H9 (cell line): ENCODE results near the gene SH3RF3. TPM values are rescaled to one million over a fixed set of nuclear protein-coding genes. Genes with fewer than 3 reads are reported as not detected.

ENCODE experiments used
- DNase-seq: peaks from one replicate; pipeline ENCODE4 v3.0.0-alpha.2; 2017
- H2AFZ ChIP-seq: one replicate; pipeline ENCODE4 v1.6.1; 2013; ENCODE audit warnings: mild to moderate bottlenecking, low read length, control low read depth, moderate library complexity
- H2AK5ac ChIP-seq: 2 replicates; pipeline ENCODE4 v1.6.1; 2013; ENCODE audit warnings: low read length, control low read depth, mixed read lengths; ENCODE audit not compliant: insufficient read length
- H2BK120ac ChIP-seq: one replicate; pipeline ENCODE4 v1.6.1; 2013; ENCODE audit warnings: low read depth, mild to moderate bottlenecking, low read length, control low read depth, inconsistent platforms; ENCODE audit not compliant: poor library complexity, severe bottlenecking
- H2BK12ac ChIP-seq: 2 replicates; pipeline ENCODE4 v1.6.1; 2013; ENCODE audit warnings: low read length, control low read depth, mixed read lengths, low read depth; ENCODE audit not compliant: insufficient read length
- H2BK15ac ChIP-seq: 2 replicates; pipeline ENCODE4 v1.6.1; 2013; ENCODE audit warnings: low read depth, low read length, control low read depth
- H2BK20ac ChIP-seq: one replicate; pipeline ENCODE4 v1.6.1; 2013; ENCODE audit warnings: low read depth, mild to moderate bottlenecking, low read length, control low read depth, inconsistent platforms; ENCODE audit not compliant: poor library complexity, severe bottlenecking
- H2BK5ac ChIP-seq: 2 replicates; pipeline ENCODE4 v1.6.1; 2013; ENCODE audit warnings: low read length, control low read depth, mixed read lengths; ENCODE audit not compliant: insufficient read length
- H3K14ac ChIP-seq: 2 replicates; pipeline ENCODE4 v1.6.1; 2013; ENCODE audit warnings: low read length, control low read depth; ENCODE audit not compliant: insufficient read depth
- H3K18ac ChIP-seq: 2 replicates; pipeline ENCODE4 v1.6.1; 2013; ENCODE audit warnings: low read depth, mild to moderate bottlenecking, mixed read lengths, low read length, control low read depth; ENCODE audit not compliant: insufficient read length
- H3K23ac ChIP-seq: 2 replicates; pipeline ENCODE4 v1.6.1; 2013; ENCODE audit warnings: low read length, control low read depth, mixed read lengths, low read depth; ENCODE audit not compliant: insufficient read length
- H3K23me2 ChIP-seq: 2 replicates; pipeline ENCODE4 v1.6.1; 2013; ENCODE audit warnings: low read depth, mild to moderate bottlenecking, mixed read lengths, low read length, control low read depth; ENCODE audit not compliant: insufficient read length, poor library complexity, severe bottlenecking
- H3K27ac ChIP-seq: 2 replicates; pipeline ENCODE4 v1.5.1; 2013; ENCODE audit warnings: low read length, control low read depth, mixed read lengths, low read depth; ENCODE audit not compliant: insufficient read length
- H3K27me3 ChIP-seq: 2 replicates; pipeline ENCODE4 v1.6.1; 2013; ENCODE audit warnings: low read length, control low read depth, inconsistent platforms; ENCODE audit not compliant: insufficient read depth
- H3K4ac ChIP-seq: 2 replicates; pipeline ENCODE4 v1.6.1; 2013; ENCODE audit warnings: low read depth, mild to moderate bottlenecking, control low read depth, inconsistent platforms, low read length, moderate library complexity
- H3K4me1 ChIP-seq: 2 replicates; pipeline ENCODE4 v1.6.1; 2013; ENCODE audit warnings: low read length, control low read depth, inconsistent platforms; ENCODE audit not compliant: insufficient read depth
- H3K4me2 ChIP-seq: 2 replicates; pipeline ENCODE4 v1.6.1; 2013; ENCODE audit warnings: low read length, control low read depth, mixed read lengths; ENCODE audit not compliant: insufficient read length, insufficient read depth
- H3K56ac ChIP-seq: 2 replicates; pipeline ENCODE4 v1.6.1; 2013; ENCODE audit warnings: low read depth, mild to moderate bottlenecking, mixed read lengths, low read length, control low read depth; ENCODE audit not compliant: insufficient read length
- H3K79me1 ChIP-seq: 2 replicates; pipeline ENCODE4 v1.6.1; 2013; ENCODE audit warnings: low read depth, mild to moderate bottlenecking, moderate library complexity, low read length, control low read depth, inconsistent platforms; ENCODE audit not compliant: insufficient read depth, poor library complexity, severe bottlenecking
- H3K79me2 ChIP-seq: 2 replicates; pipeline ENCODE4 v1.6.1; 2013; ENCODE audit warnings: low read length, control low read depth, inconsistent platforms; ENCODE audit not compliant: insufficient read depth
- H3K9ac ChIP-seq: 2 replicates; pipeline ENCODE4 v1.6.1; 2013; ENCODE audit warnings: low read length, control low read depth, mixed read lengths; ENCODE audit not compliant: insufficient read length; ENCODE audit errors: extremely low read depth
- H3K9me3 ChIP-seq: one replicate; pipeline ENCODE4 v1.6.1; 2013; ENCODE audit warnings: low read depth, low read length, inconsistent platforms; ENCODE audit not compliant: control insufficient read depth
- H3T11ph ChIP-seq: one replicate; pipeline ENCODE4 v1.6.1; 2013; ENCODE audit warnings: mild to moderate bottlenecking, low read length, control low read depth, inconsistent platforms
- H4K20me1 ChIP-seq: one replicate; pipeline ENCODE4 v1.6.1; 2013; ENCODE audit not compliant: control insufficient read depth, insufficient read length, insufficient read depth
- H4K5ac ChIP-seq: 2 replicates; pipeline ENCODE4 v1.6.1; 2013; ENCODE audit warnings: low read depth, mild to moderate bottlenecking, mixed read lengths, low read length, control low read depth; ENCODE audit not compliant: insufficient read length
- H4K8ac ChIP-seq: replicated peaks from 2 replicates; pipeline ENCODE4 v1.6.1; 2013; ENCODE audit warnings: low read length, control low read depth, mixed read lengths, low read depth; ENCODE audit not compliant: insufficient read length
- H4K91ac ChIP-seq: 2 replicates; pipeline ENCODE4 v1.6.1; 2013; ENCODE audit warnings: low read depth, mild to moderate bottlenecking, moderate library complexity, mixed read lengths, low read length, control low read depth; ENCODE audit not compliant: insufficient read length
- H3K27ac Mint-ChIP-seq, 3 experiments: 2 replicates in 2 of 3; 3 replicates in 1 of 3; pipeline ENCODE4 v1.8.0; 2020 to 2021; ENCODE audit warnings: mixed read lengths in 3 of 3, mild to moderate bottlenecking in 1 of 3, moderate library complexity in 1 of 3
- H3K27me3 Mint-ChIP-seq: 2 replicates; pipeline ENCODE4 v1.8.0; 2021; ENCODE audit warnings: low read depth, mild to moderate bottlenecking, moderate library complexity, mixed read lengths
- H3K36me3 Mint-ChIP-seq, 3 experiments: 2 replicates in 2 of 3; 3 replicates in 1 of 3; pipeline ENCODE4 v1.8.0; 2020 to 2021; ENCODE audit warnings: low read depth in 3 of 3, mixed read lengths in 3 of 3; ENCODE audit not compliant: insufficient read depth in 1 of 3
- H3K4me1 Mint-ChIP-seq, 2 experiments: 2 replicates each; pipeline ENCODE4 v1.8.0; 2020; ENCODE audit warnings: mixed read lengths in 2 of 2
- H3K4me3 Mint-ChIP-seq, 2 experiments: 2 replicates in 1 of 2; 3 replicates in 1 of 2; pipeline ENCODE4 v1.8.0; 2020 to 2021; ENCODE audit warnings: mild to moderate bottlenecking in 2 of 2, mixed read lengths in 2 of 2, moderate library complexity in 1 of 2
- H3K9me3 Mint-ChIP-seq, 2 experiments: 2 replicates in 1 of 2; 3 replicates in 1 of 2; pipeline ENCODE4 v1.8.0; 2020; ENCODE audit warnings: mild to moderate bottlenecking in 2 of 2, mixed read lengths in 2 of 2, moderate library complexity in 1 of 2
- CTCF ChIP-seq: fragments of 200-600 bp; sonication (generic); conservative IDR thresholded peaks from 3 replicates; pipeline ENCODE4 v1.8.0; 2021; ENCODE audit warnings: antibody characterized with exemption, mild to moderate bottlenecking
- whole genome bisulfite sequencing: extraction: QIAGEN DNeasy Blood & Tissue Kit; methylation state at CpG from one replicate; pipeline ENCODE4 v1.1.7; 2013; ENCODE audit warnings: missing lambda C conversion rate, low lambda C conversion rate, mixed read lengths; ENCODE audit not compliant: insufficient read length; ENCODE audit errors: extremely low coverage; 5-methylcytosine and 5-hydroxymethylcytosine counted together
- total RNA-seq: library from RNA; stranded (reverse); gene quantifications from 2 replicates; pipeline ENCODE4 v1.2.1, GENCODE V29; 2021

SH3RF3 gene
- total RNA-seq, 1 experiment from 2014 or later = 0.46 TPM

GRCh38 chr2:109086743-109087020 lies 42.3 kb upstream of the SH3RF3 start:
- H3K79me2 ChIP-seq = no peaks in the 10 kb centered on the region
- no peak overlapping the region for H3T11ph ChIP-seq
- no peak overlapping the region for H2AK5ac ChIP-seq
- no peaks in the 10 kb centered on the region for H4K20me1 ChIP-seq
- H3K4me1 ChIP-seq = no peaks in the 10 kb centered on the region
- no peaks in the 10 kb centered on the region for H3K79me1 ChIP-seq
- no peak overlapping the region for H3K27ac ChIP-seq
- no peak overlapping the region for H3K4me2 ChIP-seq
- H4K5ac ChIP-seq = no peak overlapping the region
- H4K8ac ChIP-seq = no peak overlapping the region
- H2BK12ac ChIP-seq = no peak overlapping the region
- no peak overlapping the region for H3K9ac ChIP-seq
- H4K91ac ChIP-seq = no peak overlapping the region
- no peak overlapping the region for H2BK5ac ChIP-seq
- no peaks in the 10 kb centered on the region for H3K23me2 ChIP-seq
- no peak overlapping the region for H3K4me3 Mint-ChIP-seq
- H2BK120ac ChIP-seq = no peak overlapping the region
- no peak overlapping the region for H3K18ac ChIP-seq
- no peak overlapping the region for H3K27ac Mint-ChIP-seq
- no peak overlapping the region for H2BK20ac ChIP-seq
- H3K9me3 Mint-ChIP-seq = peaks cover 13 to 15% of the 10 kb centered on the region in 2 experiments
- TF ChIP-seq CTCF = no peak
- H3K27me3 Mint-ChIP-seq = peaks cover 4% of the 10 kb centered on the region
- no peaks in the 10 kb centered on the region for H3K9me3 ChIP-seq
- H3K4me1 Mint-ChIP-seq = no peaks in the 10 kb centered on the region; a peak in 1 of 4 replicates
- no peak overlapping the region for H3K23ac ChIP-seq
- no peak overlapping the region for H3K4ac ChIP-seq
- H3K27me3 ChIP-seq = no peaks in the 10 kb centered on the region
- DNase-seq = no peak
- H2AFZ ChIP-seq = no peak overlapping the region
- H3K36me3 Mint-ChIP-seq = peaks cover 0 to 3% (median 0%) of the 10 kb centered on the region in 3 experiments; a peak in 2 of 7 replicates
- no peak overlapping the region; the same call in 1 of the 2 replicates for H3K14ac ChIP-seq
- no peak overlapping the region for H2BK15ac ChIP-seq
- no CpG with 5 or more reads among the region's 2 CpGs for WGBS
- H3K56ac ChIP-seq = no peak overlapping the region
